ENCODE results near the gene CYSRT1. TPM values are rescaled to one million over a fixed set of nuclear protein-coding genes. Genes with fewer than 3 reads are reported as not detected.

CYSRT1 gene
- total RNA-seq, 1 donor from 2014 or later: 0.41 TPM

DNA sequence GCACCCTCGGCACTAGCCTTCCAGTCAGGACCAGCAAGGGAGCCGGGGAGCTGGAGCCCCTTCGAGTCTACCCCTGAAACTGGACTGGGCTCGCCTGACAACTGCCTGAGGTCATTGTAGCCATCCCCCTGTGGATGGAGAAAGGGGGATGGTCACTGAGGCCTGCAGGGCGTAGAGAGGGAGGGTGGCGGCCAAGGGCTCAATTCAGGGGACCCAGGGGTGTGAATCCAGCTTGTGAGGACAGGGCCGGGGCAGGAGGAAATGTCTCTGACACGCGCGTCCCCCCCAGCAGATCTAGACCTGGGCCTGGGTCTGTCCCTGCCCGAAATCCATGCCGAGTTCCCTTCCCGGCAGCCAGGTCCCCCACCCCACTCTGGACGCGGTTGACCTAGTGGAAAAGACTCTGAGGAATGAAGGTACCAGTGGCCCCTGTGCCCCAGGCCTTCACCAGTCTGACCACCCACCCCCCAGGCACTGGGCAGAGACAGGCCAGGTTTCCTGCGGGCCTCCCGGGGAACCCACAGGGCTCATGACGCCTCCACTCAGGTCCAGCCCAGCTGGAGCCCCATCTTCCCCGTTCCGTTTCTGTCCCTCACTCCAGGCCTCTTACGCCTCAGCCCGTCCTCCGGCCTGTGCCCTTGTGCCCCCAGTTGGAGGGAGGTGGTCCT, 6.5 kb downstream of the CYSRT1 start:
- Histone ChIP-seq H3K27ac (no peak overlapping the region), H3K36me3 (no peaks in the 10 kb centered on the region), H3K9me3 (no peaks in the 10 kb centered on the region), H3K4me3 (no peak overlapping the region), H3K4me1 (peaks cover 5% of the 10 kb centered on the region), H3K27me3 (peaks cover 59% of the 10 kb centered on the region)
- no peak for DNase-seq
- no peak for ATAC-seq
- TF ChIP-seq, protein P1, sequence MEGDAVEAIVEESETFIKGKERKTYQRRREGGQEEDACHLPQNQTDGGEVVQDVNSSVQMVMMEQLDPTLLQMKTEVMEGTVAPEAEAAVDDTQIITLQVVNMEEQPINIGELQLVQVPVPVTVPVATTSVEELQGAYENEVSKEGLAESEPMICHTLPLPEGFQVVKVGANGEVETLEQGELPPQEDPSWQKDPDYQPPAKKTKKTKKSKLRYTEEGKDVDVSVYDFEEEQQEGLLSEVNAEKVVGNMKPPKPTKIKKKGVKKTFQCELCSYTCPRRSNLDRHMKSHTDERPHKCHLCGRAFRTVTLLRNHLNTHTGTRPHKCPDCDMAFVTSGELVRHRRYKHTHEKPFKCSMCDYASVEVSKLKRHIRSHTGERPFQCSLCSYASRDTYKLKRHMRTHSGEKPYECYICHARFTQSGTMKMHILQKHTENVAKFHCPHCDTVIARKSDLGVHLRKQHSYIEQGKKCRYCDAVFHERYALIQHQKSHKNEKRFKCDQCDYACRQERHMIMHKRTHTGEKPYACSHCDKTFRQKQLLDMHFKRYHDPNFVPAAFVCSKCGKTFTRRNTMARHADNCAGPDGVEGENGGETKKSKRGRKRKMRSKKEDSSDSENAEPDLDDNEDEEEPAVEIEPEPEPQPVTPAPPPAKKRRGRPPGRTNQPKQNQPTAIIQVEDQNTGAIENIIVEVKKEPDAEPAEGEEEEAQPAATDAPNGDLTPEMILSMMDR (IDR thresholded peaks at IDR 0.05): no peak
- intact Hi-C loops (cut with DNase I): no loop called here

GRCh38 chr9:137232101-137232500, 7.1 kb downstream of the CYSRT1 start:
- TF ChIP-seq, protein P1 (IDR thresholded peaks at IDR 0.05): no peak

GRCh38 chr9:137232510-137232909, 7.5 kb downstream of the CYSRT1 start:
- DNase-seq (no peak), ATAC-seq (no peak)
- Histone ChIP-seq H3K9me3 (no peaks in the 10 kb centered on the region), H3K4me3 (no peak overlapping the region), H3K4me1 (peaks cover 9% of the 10 kb centered on the region), H3K27ac (no peak overlapping the region), H3K36me3 (no peaks in the 10 kb centered on the region), H3K27me3 (peaks cover 59% of the 10 kb centered on the region)
- intact Hi-C loops (cut with DNase I): no loop called here
- TF ChIP-seq, protein P1 (IDR thresholded peaks at IDR 0.05): no peak

More at GRCh38 chr9:137232101-137232500, 7.1 kb downstream of the CYSRT1 start:
- H3K9me3 ChIP-seq: no peaks in the 10 kb centered on the region
- H3K4me3 ChIP-seq: no peak overlapping the region
- no peaks in the 10 kb centered on the region for H3K36me3 ChIP-seq
- ATAC-seq (no peak), DNase-seq (no peak)
- peaks cover 9% of the 10 kb centered on the region for H3K4me1 ChIP-seq
- H3K27me3 ChIP-seq: peaks cover 59% of the 10 kb centered on the region
- intact Hi-C loops (cut with DNase I): no loop called here
- no peak overlapping the region for H3K27ac ChIP-seq

- TF ChIP-seq, protein P1 (IDR thresholded peaks at IDR 0.05): no peak
- no peaks in the 10 kb centered on the region for H3K36me3 ChIP-seq
- H3K27ac ChIP-seq: no peak overlapping the region
- DNase-seq: no peak
- no peak overlapping the region for H3K4me3 ChIP-seq
- no peaks in the 10 kb centered on the region for H3K9me3 ChIP-seq
- intact Hi-C loops (cut with DNase I): no loop called here
- peaks cover 9% of the 10 kb centered on the region for H3K4me1 ChIP-seq
- peaks cover 55% of the 10 kb centered on the region for H3K27me3 ChIP-seq
- no peak for ATAC-seq
These were observed 8.4 kb downstream of the CYSRT1 start for GRCh38 chr9:137233143-137233980.

DNA sequence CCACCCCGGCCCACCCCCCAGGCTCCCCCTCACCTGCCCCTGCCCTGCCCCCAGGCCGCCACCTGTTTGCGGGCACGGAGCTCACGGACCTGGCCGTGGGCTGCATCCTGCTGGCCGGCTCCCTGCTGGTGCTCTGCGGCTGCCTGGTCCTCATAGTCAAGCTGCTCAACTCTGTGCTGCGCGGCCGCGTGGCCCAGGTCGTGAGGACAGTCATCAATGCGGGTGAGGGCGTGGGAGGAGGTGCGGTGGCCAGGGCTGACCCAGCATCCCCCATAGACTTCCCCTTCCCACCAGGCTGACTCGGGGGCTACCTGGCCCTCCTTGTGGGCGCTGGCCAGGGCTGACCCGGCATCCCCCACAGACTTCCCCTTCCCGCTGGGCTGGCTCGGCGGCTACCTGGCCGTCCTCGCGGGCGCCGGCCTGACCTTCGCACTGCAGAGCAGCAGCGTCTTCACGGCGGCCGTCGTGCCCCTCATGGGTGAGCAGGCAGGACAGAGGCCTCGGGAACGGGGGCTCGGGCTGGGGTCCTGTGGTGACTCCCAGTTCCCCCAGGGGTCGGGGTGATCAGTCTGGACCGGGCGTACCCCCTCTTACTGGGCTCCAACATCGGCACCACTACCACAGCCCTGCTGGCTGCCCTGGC, 9.2 kb downstream of the CYSRT1 start:
- Histone ChIP-seq H3K27me3 (peaks cover 47% of the 10 kb centered on the region), H3K4me1 (peaks cover 15% of the 10 kb centered on the region), H3K27ac (no peak overlapping the region), H3K36me3 (no peaks in the 10 kb centered on the region), H3K9me3 (no peaks in the 10 kb centered on the region), H3K4me3 (no peak overlapping the region)
- intact Hi-C loops (cut with DNase I): no loop called here
- TF ChIP-seq, protein P1 (IDR thresholded peaks at IDR 0.05): no peak
- ATAC-seq (no peak), DNase-seq (no peak)
